GM18858 (cell line): ENCODE data around the gene CNOT6.

Source experiments
- ATAC-seq: cut with Tn5 transposase; IDR thresholded peaks from one replicate; pipeline ENCODE4 v1.9.1; 2021; ENCODE audit not compliant: unreplicated experiment

The CNOT6 gene

GRCh38 chr5:180598797-180599589, 104.8 kb downstream of the CNOT6 start:
- ATAC-seq, result no peak

- no peak for ATAC-seq
Measured at GRCh38 chr5:180599590-180599914, 105.4 kb downstream of the CNOT6 start.

- ATAC-seq, result no peak
Measured at GRCh38 chr5:180599981-180600553, 105.9 kb downstream of the CNOT6 start.

- ATAC-seq, result no peak
Measured at GRCh38 chr5:180600554-180601041, 106.4 kb downstream of the CNOT6 start.

GRCh38 chr5:180601591-180602480, 107.7 kb downstream of the CNOT6 start:
- ATAC-seq, result no peak

- ATAC-seq, result no peak
Measured at GRCh38 chr5:180602481-180603075, 108.4 kb downstream of the CNOT6 start.

- ATAC-seq, result no peak
Measured at GRCh38 chr5:180603076-180603594, 109.0 kb downstream of the CNOT6 start.

- no peak for ATAC-seq
Measured at GRCh38 chr5:180604271-180604670, 110.1 kb downstream of the CNOT6 start.

GRCh38 chr5:180605554-180606214, 111.5 kb downstream of the CNOT6 start:
- no peak for ATAC-seq

GRCh38 chr5:180606215-180606785, 112.1 kb downstream of the CNOT6 start:
- no peak for ATAC-seq

- no peak for ATAC-seq
Measured at GRCh38 chr5:180607861-180608571, 113.8 kb downstream of the CNOT6 start.

- ATAC-seq, result no peak
Measured at GRCh38 chr5:180608572-180609310, 114.6 kb downstream of the CNOT6 start.

GRCh38 chr5:180609386-180609785, 115.2 kb downstream of the CNOT6 start:
- ATAC-seq, result no peak

GRCh38 chr5:180609817-180610550, 115.8 kb downstream of the CNOT6 start:
- ATAC-seq, result no peak

- ATAC-seq, result no peak
Measured at GRCh38 chr5:180611140-180611850, 117.1 kb downstream of the CNOT6 start.

- no peak for ATAC-seq
Measured at GRCh38 chr5:180612683-180613082, 118.5 kb downstream of the CNOT6 start.

- no peak for ATAC-seq
Measured at GRCh38 chr5:180613188-180613813, 119.1 kb downstream of the CNOT6 start.
